HepG2 (cell line): ENCODE measurements around the gene ICE2. TPM values are rescaled to one million over a fixed set of nuclear protein-coding genes. Genes with fewer than 3 reads are reported as not detected.

ENCODE experiments used
- EEA1 ChIP-seq: sonication (generic); formaldehyde crosslinking; IDR thresholded peaks from 2 replicates; pipeline ENCODE4 v1.5.1; 2020; ENCODE audit warnings: mild to moderate bottlenecking, missing genetic modification reagents, borderline replicate concordance
- HHEX ChIP-seq: IDR thresholded peaks from 2 replicates; pipeline ENCODE4 v1.6.1; 2016; ENCODE audit warnings: control low read depth
- HNRNPH1 ChIP-seq: fragments of 200-400 bp; formaldehyde crosslinking; optimal IDR thresholded peaks from 2 replicates; pipeline ENCODE3; 2017; ENCODE audit warnings: mild to moderate bottlenecking, low read depth, low read length
- KLF13 ChIP-seq: sonication (generic); formaldehyde crosslinking; IDR thresholded peaks from 2 replicates; pipeline ENCODE4 v1.4.0; 2020; ENCODE audit warnings: mild to moderate bottlenecking, missing genetic modification reagents
- KLF6 ChIP-seq: IDR thresholded peaks from 2 replicates; pipeline ENCODE4 v1.8.0; 2016; ENCODE audit warnings: missing biosample characterization, missing genetic modification reagents
- NCOA5 ChIP-seq: sonication (generic); formaldehyde crosslinking; IDR thresholded peaks from 2 replicates; pipeline ENCODE4 v1.4.0; 2020; ENCODE audit warnings: missing genetic modification reagents
- NFE2L2 ChIP-seq: fragments of 150-350 bp; IDR thresholded peaks from 2 replicates; pipeline ENCODE4 v1.6.1; 2014; ENCODE audit warnings: low read length
- NFIC ChIP-seq: IDR thresholded peaks from 2 replicates; pipeline ENCODE4 v1.6.1; 2012; ENCODE audit warnings: mild to moderate bottlenecking, low read length, inconsistent platforms
- ONECUT2 ChIP-seq: sonication (generic); formaldehyde crosslinking; IDR thresholded peaks from 2 replicates; pipeline ENCODE4 v1.4.0; 2020; ENCODE audit warnings: missing genetic modification reagents
- REXO4 ChIP-seq: sonication (generic); formaldehyde crosslinking; IDR thresholded peaks from 2 replicates; pipeline ENCODE4 v1.8.0; 2022; ENCODE audit warnings: missing genetic modification reagents, mild to moderate bottlenecking, borderline replicate concordance
- RFX5 ChIP-seq: IDR thresholded peaks from 2 replicates; pipeline ENCODE4 v1.6.1; 2011; ENCODE audit warnings: low read depth, low read length, improper control_type of control experiment
- SOX13 ChIP-seq, 3 experiments: fragments of 450-650 bp in 1 of 3; sonication (generic) in 1 of 3; formaldehyde crosslinking in 1 of 3; IDR thresholded peaks in 2 of 3; conservative IDR thresholded peaks in 1 of 3; 2 replicates each; pipeline versions ENCODE4 v1.5.0 to v1.6.1; 2016 to 2020; ENCODE audit warnings: antibody characterized with exemption in 1 of 3, mild to moderate bottlenecking in 1 of 3, missing compliant biosample characterization in 1 of 3, missing genetic modification reagents in 1 of 3, moderate library complexity in 1 of 3
- TMF1 ChIP-seq: sonication (generic); formaldehyde crosslinking; IDR thresholded peaks from 2 replicates; pipeline ENCODE4 v1.8.1; 2022; ENCODE audit warnings: low read depth, missing genetic modification reagents
- ZKSCAN1 ChIP-seq: fragments of 150-350 bp; IDR thresholded peaks from 2 replicates; pipeline ENCODE4 v1.6.1; 2014; ENCODE audit warnings: low read length
- ZNF230 ChIP-seq: sonication (generic); formaldehyde crosslinking; IDR thresholded peaks from 2 replicates; pipeline ENCODE4 v1.4.0; 2020; ENCODE audit warnings: mild to moderate bottlenecking, missing genetic modification reagents
- ZNF572 ChIP-seq: sonication (generic); formaldehyde crosslinking; IDR thresholded peaks from 2 replicates; pipeline ENCODE4 v1.5.1; 2020; ENCODE audit warnings: mild to moderate bottlenecking, missing genetic modification reagents
- ZSCAN30 ChIP-seq: sonication (generic); formaldehyde crosslinking; IDR thresholded peaks from 2 replicates; pipeline ENCODE4 v1.5.0; 2020; ENCODE audit warnings: mild to moderate bottlenecking, missing genetic modification reagents
- polyA plus RNA-seq, 8 experiments: library from polyadenylated mRNA; depleted of rRNA in 3 of 8; stranded (reverse) in 7 of 8; unstranded in 1 of 8; fragments of >200 nt; fragmentation: Illumina TruSeq in 4 of 8; extraction: Trizol in 4 of 8; gene quantifications; 2 replicates each; pipeline versions ENCODE4 v1.2.1 to v1.2.3, GENCODE V29; 2011 to 2016; ENCODE audit warnings: low read depth in 4 of 8, missing spikeins in 1 of 8, mixed read lengths in 1 of 8; ENCODE audit not compliant: insufficient read depth in 1 of 8
- total RNA-seq, 5 experiments: library from RNA; depleted of rRNA; stranded (reverse); fragments of >200 nt; fragmentation: Illumina TruSeq; extraction: Trizol; gene quantifications; 2 replicates each; pipeline ENCODE4 v1.2.3, GENCODE V29; 2016; ENCODE audit warnings: low read depth in 1 of 5
- TF ChIP-seq, protein P1 (sequence below): sonication (generic); formaldehyde crosslinking; IDR thresholded peaks from 2 replicates; pipeline ENCODE4 v1.8.1; 2023; ENCODE audit warnings: mild to moderate bottlenecking, moderate library complexity, missing genetic modification reagents
- TF ChIP-seq, protein P2 (sequence below): IDR thresholded peaks from 2 replicates; pipeline ENCODE4 v1.6.1; 2016; ENCODE audit warnings: low read depth, borderline replicate concordance
- TF ChIP-seq, protein P3 (sequence below): sonication (generic); formaldehyde crosslinking; IDR thresholded peaks from 2 replicates; pipeline ENCODE4 v1.5.1; 2020; ENCODE audit warnings: missing genetic modification reagents, mild to moderate bottlenecking, borderline replicate concordance
- TF ChIP-seq, protein P4 (sequence below): sonication (generic); formaldehyde crosslinking; IDR thresholded peaks from 2 replicates; pipeline ENCODE4 v1.4.0; 2020; ENCODE audit warnings: missing genetic modification reagents
- TF ChIP-seq, protein P5 (sequence below): sonication (generic); formaldehyde crosslinking; conservative IDR thresholded peaks from 2 replicates; pipeline ENCODE4 v1.8.0; 2022; ENCODE audit warnings: missing genetic modification reagents
- TF ChIP-seq, protein P6 (sequence below): sonication (generic); formaldehyde crosslinking; IDR thresholded peaks from 2 replicates; pipeline ENCODE4 v1.4.0; 2020; ENCODE audit warnings: missing genetic modification reagents

Gene ICE2
- total and polyA plus RNA-seq, 2 of the 13 experiments (the other 11 are each of a cell fraction or from before 2014, with no cell fraction given) = 24.8 to 26.4 TPM

DNA sequence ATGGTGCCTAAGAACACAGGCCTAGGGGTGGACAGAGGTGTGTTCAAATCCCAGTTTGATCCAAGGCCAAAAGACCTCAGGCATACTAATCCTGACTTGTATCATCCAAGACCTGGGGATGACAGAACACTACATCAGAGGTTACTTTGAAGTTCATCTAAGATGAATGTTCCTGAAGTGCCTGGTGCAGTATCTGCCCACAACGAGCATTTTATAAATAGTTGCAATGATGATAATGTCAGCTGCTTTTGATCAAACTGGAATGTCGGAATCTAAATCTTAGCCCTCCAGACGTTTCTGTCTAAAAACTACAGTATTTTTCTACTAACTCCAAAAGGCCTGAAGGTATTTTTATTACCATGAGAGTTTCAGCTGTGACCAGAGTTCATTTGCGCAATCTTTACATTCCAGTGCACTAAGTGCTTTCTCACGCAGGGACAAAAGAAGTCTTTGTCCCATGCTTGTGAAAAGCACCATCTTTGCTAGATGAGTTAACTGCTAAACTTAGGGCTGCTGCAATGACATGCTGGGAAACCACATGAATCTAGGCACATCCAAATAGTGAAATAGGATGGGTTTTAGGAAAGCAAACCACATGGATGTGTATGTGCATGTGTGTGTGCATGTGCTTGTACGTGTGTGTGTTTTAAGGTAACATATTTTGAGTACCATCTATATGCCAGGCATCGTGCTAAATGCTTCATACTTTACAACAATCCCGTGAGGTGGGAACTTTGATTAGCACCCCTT is 99.2 kb downstream of the ICE2 start (continued):
- no peak for TF ChIP-seq REXO4 (CRISPR knock-in tag)
- no peak for TF ChIP-seq RFX5
- TF ChIP-seq, protein P1, sequence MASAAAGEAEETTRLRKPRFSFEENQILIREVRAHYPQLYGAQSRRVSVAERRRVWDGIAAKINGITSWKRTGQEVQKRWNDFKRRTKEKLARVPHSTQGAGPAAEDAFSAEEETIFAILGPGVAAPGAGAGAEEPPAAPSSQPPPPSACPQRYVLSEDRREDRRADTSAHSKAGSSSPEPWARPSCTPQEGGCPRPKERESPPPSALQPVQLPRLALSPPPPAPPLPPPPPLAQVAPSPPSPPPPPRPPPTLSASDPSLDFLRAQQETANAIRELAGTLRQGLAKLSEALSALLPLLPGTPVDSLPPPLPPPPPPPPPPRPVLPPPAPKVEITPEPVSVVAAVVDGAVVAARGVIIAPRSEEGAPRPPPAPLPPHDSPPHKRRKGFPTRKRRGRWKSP (CRISPR knock-in tag) = 0 out of 2 replicates have a peak, but pooled peaks have one; percentile 72
- peak; percentile 69 for TF ChIP-seq ZKSCAN1
- no peak for TF ChIP-seq TMF1 (CRISPR knock-in tag)
- TF ChIP-seq KLF6 = peak; percentile 67; the same call in 1 of the 2 replicates
- TF ChIP-seq, protein P2, sequence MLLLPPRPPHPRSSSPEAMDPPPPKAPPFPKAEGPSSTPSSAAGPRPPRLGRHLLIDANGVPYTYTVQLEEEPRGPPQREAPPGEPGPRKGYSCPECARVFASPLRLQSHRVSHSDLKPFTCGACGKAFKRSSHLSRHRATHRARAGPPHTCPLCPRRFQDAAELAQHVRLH = no peak
- TF ChIP-seq NCOA5 (CRISPR knock-in tag) = no peak
- TF ChIP-seq NFIC = peak; percentile 82; the same call in 1 of the 2 replicates
- TF ChIP-seq, protein P3, sequence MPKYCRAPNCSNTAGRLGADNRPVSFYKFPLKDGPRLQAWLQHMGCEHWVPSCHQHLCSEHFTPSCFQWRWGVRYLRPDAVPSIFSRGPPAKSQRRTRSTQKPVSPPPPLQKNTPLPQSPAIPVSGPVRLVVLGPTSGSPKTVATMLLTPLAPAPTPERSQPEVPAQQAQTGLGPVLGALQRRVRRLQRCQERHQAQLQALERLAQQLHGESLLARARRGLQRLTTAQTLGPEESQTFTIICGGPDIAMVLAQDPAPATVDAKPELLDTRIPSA (CRISPR knock-in tag) = no peak
- TF ChIP-seq SOX13 (IDR thresholded peaks at IDR 0.05) = peak; percentile 91
- TF ChIP-seq SOX13 (CRISPR knock-in tag; conservative IDR thresholded peaks at IDR 0.05 in 1 of 2, IDR thresholded peaks at IDR 0.05 in 1 of 2) = peak in 1 of 2 experiments; percentile 98; a peak in 2 of 4 replicates
- no peak for TF ChIP-seq HNRNPH1
- TF ChIP-seq ZSCAN30 (CRISPR knock-in tag) = no peak
- no peak for TF ChIP-seq ZNF572
- TF ChIP-seq, protein P4, sequence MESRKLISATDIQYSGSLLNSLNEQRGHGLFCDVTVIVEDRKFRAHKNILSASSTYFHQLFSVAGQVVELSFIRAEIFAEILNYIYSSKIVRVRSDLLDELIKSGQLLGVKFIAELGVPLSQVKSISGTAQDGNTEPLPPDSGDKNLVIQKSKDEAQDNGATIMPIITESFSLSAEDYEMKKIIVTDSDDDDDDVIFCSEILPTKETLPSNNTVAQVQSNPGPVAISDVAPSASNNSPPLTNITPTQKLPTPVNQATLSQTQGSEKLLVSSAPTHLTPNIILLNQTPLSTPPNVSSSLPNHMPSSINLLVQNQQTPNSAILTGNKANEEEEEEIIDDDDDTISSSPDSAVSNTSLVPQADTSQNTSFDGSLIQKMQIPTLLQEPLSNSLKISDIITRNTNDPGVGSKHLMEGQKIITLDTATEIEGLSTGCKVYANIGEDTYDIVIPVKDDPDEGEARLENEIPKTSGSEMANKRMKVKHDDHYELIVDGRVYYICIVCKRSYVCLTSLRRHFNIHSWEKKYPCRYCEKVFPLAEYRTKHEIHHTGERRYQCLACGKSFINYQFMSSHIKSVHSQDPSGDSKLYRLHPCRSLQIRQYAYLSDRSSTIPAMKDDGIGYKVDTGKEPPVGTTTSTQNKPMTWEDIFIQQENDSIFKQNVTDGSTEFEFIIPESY (CRISPR knock-in tag) = 0 out of 2 replicates have a peak, but pooled peaks have one; percentile 22
- TF ChIP-seq ZNF230 (CRISPR knock-in tag) = no peak
- TF ChIP-seq HHEX (CRISPR knock-in tag) = no peak
- TF ChIP-seq, protein P5, sequence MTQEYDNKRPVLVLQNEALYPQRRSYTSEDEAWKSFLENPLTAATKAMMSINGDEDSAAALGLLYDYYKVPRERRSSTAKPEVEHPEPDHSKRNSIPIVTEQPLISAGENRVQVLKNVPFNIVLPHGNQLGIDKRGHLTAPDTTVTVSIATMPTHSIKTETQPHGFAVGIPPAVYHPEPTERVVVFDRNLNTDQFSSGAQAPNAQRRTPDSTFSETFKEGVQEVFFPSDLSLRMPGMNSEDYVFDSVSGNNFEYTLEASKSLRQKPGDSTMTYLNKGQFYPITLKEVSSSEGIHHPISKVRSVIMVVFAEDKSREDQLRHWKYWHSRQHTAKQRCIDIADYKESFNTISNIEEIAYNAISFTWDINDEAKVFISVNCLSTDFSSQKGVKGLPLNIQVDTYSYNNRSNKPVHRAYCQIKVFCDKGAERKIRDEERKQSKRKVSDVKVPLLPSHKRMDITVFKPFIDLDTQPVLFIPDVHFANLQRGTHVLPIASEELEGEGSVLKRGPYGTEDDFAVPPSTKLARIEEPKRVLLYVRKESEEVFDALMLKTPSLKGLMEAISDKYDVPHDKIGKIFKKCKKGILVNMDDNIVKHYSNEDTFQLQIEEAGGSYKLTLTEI (CRISPR knock-in tag) = no peak
- peak; percentile 48; the same call in 1 of the 2 replicates for TF ChIP-seq NFE2L2
- TF ChIP-seq KLF13 (CRISPR knock-in tag) = no peak
- TF ChIP-seq, protein P6, sequence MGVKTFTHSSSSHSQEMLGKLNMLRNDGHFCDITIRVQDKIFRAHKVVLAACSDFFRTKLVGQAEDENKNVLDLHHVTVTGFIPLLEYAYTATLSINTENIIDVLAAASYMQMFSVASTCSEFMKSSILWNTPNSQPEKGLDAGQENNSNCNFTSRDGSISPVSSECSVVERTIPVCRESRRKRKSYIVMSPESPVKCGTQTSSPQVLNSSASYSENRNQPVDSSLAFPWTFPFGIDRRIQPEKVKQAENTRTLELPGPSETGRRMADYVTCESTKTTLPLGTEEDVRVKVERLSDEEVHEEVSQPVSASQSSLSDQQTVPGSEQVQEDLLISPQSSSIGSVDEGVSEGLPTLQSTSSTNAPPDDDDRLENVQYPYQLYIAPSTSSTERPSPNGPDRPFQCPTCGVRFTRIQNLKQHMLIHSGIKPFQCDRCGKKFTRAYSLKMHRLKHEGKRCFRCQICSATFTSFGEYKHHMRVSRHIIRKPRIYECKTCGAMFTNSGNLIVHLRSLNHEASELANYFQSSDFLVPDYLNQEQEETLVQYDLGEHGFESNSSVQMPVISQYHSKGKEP (CRISPR knock-in tag) = no peak
- TF ChIP-seq EEA1 = no peak
- no peak for TF ChIP-seq ONECUT2 (CRISPR knock-in tag)
